Heart left ventricle (tissue), 16 donors: ENCODE results near the gene BCAR3. TPM values are rescaled to one million over a fixed set of nuclear protein-coding genes. Genes with fewer than 3 reads are reported as not detected.
A peak's percentile ranks its signal among the peaks of the same experiment; 100 is the strongest.

Experiments
- ATAC-seq, 4 donors: fragments of 200-7000 bp; cut with Tn5 transposase; one replicate each; pipeline ENCODE4 v1.9.1; 2020 to 2022; ENCODE audit warnings: moderate library complexity in 4 of 4, mild to moderate bottlenecking in 3 of 4, moderate number of reproducible peaks in 1 of 4
- DNase-seq, 5 donors: peaks; one replicate each; pipeline ENCODE4 v3.0.0-alpha.2; 2020
- H3K27ac ChIP-seq, 12 donors: fragments of 200-600 bp; sonication (generic) in 4 of 12; one replicate each; pipeline versions ENCODE4 v1.5.0 to v1.8.0; 2016 to 2022; ENCODE audit warnings: mild to moderate bottlenecking in 2 of 12
- H3K27me3 ChIP-seq, 9 donors: fragments of 200-600 bp; sonication (generic) in 2 of 9; one replicate each; pipeline versions ENCODE4 v1.5.1 to v1.8.0; 2016 to 2022; ENCODE audit warnings: mild to moderate bottlenecking in 3 of 9
- H3K36me3 ChIP-seq, 9 donors: fragments of 200-600 bp; sonication (generic) in 2 of 9; one replicate each; pipeline versions ENCODE4 v1.5.0 to v1.8.0; 2018 to 2022; ENCODE audit warnings: mild to moderate bottlenecking in 2 of 9
- H3K4me1 ChIP-seq, 12 donors: fragments of 200-600 bp; sonication (generic) in 4 of 12; one replicate each; pipeline versions ENCODE4 v1.5.0 to v1.8.0; 2016 to 2022; ENCODE audit warnings: mild to moderate bottlenecking in 3 of 12
- H3K4me3 ChIP-seq, 12 donors: fragments of 200-600 bp; sonication (generic) in 4 of 12; one replicate each; pipeline versions ENCODE4 v1.5.0 to v1.8.0; 2017 to 2022; ENCODE audit warnings: mild to moderate bottlenecking in 9 of 12, moderate library complexity in 4 of 12
- H3K9me3 ChIP-seq, 12 donors: fragments of 200-600 bp; sonication (generic) in 4 of 12; one replicate each; pipeline versions ENCODE4 v1.5.0 to v1.8.0; 2016 to 2022; ENCODE audit warnings: mild to moderate bottlenecking in 1 of 12
- POLR2A ChIP-seq, 2 donors: fragments of 450-650 bp; IDR thresholded peaks; one replicate each; pipeline ENCODE4 v1.6.1; 2017; ENCODE audit warnings: antibody characterized with exemption in 2 of 2, mild to moderate bottlenecking in 2 of 2, moderate library complexity in 2 of 2
- WGBS, 4 donors: extraction: QIAGEN DNeasy Blood & Tissue Kit in 2 of 4; methylation state at CpG; one replicate each; pipeline versions ENCODE4 v1.1.5 to v1.1.7; 2013 to 2018; 5-methylcytosine and 5-hydroxymethylcytosine counted together
- intact Hi-C, 10 donors: fragments of 100-400 bp; cut with DNase I; formaldehyde crosslinking; loops; one replicate each; pipeline versions ENCODE4 v1.11.1 to v1.14.2; 2022
- polyA plus RNA-seq, 2 donors: library from polyadenylated mRNA; stranded (reverse); fragments of 200-250 nt; gene quantifications; one replicate each; pipeline ENCODE4 v1.2.3, GENCODE V29; 2013
- total RNA-seq, 9 donors: library from RNA; depleted of rRNA in 2 of 9; stranded (reverse); fragments of >200 nt in 2 of 9; fragmentation: NEBNext Ultra II Directional in 3 of 9; extraction: Animal tissue kit (Norgen Biotek cat#: 25700) in 3 of 9; gene quantifications; one replicate each; pipeline versions ENCODE4 v1.1.0 to v1.2.4, GENCODE V29; 2016 to 2023
- TF ChIP-seq, protein P1 (sequence below), 12 donors: fragments of 200-600 bp; sonication (generic) in 4 of 12; IDR thresholded peaks; one replicate each; pipeline versions ENCODE4 v1.5.0 to v1.8.0; 2018 to 2022; ENCODE audit warnings: antibody characterized with exemption in 12 of 12, mild to moderate bottlenecking in 5 of 12
- donor health status: ischemic (EF 13 %, LVEDD 7.1; RV severe dilation, severe dysfunction).
- donor health status: healthy with polysubstance abuse.
- donor health status: DM: no; HTN: yes; CAD: no.
- donor health status: DM: no; HTN: no; CAD: no.
- donor health status: ischemic (EF 25% LVEDD 6.9; RV normal size, moderate dysfunction).
- donor health status: ischemic (EF 25% LVEDD 5.7; RV mildly dilated, moderate dysfunction).
- donor health status: healthy.
- donor health status: DM: yes; HTN: yes; CAD: no.
- donor health status: ischemic (EF 35%, LVEDD 5.7; RV mildly dilated, moderate dysfunction).
- donor health status: nonischemic (EF 11% LVEDD 7.7; RV severe dilation, severe dysfunction).
- donor health status: DM: yes; HTN: yes; CAD: no.
- donor health status: PGD.
- donor health status: ischemic (EF 29% LVEDD 5.4; RV normal size, mild dysfunction).
- donor health status: nonischemic (EF 23%, LVEDD 6.1; RV moderate dilation, normal function).

Gene BCAR3
- total and polyA plus RNA-seq, 11 donors = 6.4 to 25.0 (median 12.9) TPM

DNA sequence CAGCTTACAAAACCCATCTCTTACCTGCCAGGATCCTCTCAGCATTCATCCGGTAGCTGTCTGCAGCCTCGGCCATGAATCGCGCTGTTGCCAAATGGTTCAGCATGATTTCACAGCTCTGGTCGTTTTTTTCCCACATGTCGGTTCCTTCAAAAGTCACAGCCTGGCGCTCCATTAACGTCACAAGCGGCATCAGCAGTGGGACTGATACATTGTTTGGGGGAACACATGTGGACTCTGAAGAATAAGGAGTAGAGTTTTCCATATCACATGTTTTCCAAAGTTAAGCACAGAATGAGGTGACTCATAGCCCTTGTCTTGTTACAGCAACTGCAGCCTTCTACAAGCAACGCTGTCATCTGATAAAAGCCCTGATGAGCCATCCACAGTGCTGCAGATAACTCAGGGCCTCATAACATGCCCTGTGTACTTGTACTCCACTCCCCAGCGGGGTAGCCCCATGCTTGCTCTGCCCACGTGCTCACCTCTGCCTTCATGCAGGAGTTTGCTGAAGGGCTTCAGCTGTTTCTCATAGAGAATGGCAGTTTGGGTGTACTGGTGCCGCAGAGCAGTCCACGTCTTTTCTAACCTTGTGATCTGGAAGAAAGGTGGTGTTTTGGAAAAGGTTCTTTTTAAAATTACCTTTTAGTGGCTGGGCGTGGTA, 114.2 kb downstream of the BCAR3 start:
- H3K9me3 ChIP-seq = no peaks in the 10 kb centered on the region
- WGBS, 4 donors = 77 to 83% (median 78%) methylated on average over 14 to 15 of the region's 15 CpGs
- DNase-seq = peak in 1 of 5 donors; percentile 74
- peaks cover 0 to 99% (median 45%) of the 10 kb centered on the region in 9 donors for H3K36me3 ChIP-seq
- H3K4me1 ChIP-seq = peaks cover 8 to 28% (median 16%) of the 10 kb centered on the region in 12 donors
- H3K4me3 ChIP-seq = no peak overlapping the region
- intact Hi-C loops = loop anchor here in 4 of 10 donors (5.0 to 10.0 kb wide), 3 partner anchors 50 to 123 kb away; partner anchors contain the start of gene FNBP1L (in 4 of the 4)
- peak overlapping the region in 10 of 12 donors; percentile 24 to 76 (median 56) for H3K27ac ChIP-seq
- H3K27me3 ChIP-seq = no peaks in the 10 kb centered on the region
- ATAC-seq = peak; percentile 62 to 85 (median 76)
- TF ChIP-seq POLR2A (IDR thresholded peaks at IDR 0.05) = no peak
- TF ChIP-seq, protein P1, sequence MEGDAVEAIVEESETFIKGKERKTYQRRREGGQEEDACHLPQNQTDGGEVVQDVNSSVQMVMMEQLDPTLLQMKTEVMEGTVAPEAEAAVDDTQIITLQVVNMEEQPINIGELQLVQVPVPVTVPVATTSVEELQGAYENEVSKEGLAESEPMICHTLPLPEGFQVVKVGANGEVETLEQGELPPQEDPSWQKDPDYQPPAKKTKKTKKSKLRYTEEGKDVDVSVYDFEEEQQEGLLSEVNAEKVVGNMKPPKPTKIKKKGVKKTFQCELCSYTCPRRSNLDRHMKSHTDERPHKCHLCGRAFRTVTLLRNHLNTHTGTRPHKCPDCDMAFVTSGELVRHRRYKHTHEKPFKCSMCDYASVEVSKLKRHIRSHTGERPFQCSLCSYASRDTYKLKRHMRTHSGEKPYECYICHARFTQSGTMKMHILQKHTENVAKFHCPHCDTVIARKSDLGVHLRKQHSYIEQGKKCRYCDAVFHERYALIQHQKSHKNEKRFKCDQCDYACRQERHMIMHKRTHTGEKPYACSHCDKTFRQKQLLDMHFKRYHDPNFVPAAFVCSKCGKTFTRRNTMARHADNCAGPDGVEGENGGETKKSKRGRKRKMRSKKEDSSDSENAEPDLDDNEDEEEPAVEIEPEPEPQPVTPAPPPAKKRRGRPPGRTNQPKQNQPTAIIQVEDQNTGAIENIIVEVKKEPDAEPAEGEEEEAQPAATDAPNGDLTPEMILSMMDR (IDR thresholded peaks at IDR 0.05) = no peak

DNA sequence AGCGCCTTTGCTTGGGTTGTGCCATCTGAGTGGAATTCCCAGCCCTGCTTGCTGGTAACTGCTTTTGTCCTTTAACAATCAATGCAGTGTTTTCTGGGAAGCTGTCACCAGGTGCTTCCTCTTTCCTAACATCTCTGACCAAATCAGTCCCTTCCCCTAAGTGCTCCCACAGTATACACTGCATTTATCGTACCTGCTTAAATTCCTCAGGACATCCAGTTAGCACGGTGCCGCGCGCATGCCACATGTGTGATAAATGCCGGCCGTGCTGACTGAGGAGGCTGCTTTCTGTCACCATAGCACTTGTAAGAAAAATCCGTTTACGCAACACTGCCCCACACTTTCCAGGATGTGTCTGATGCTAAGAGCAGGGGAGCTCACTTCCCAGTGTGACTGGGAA, 115.4 kb downstream of the BCAR3 start:
- Histone ChIP-seq H3K4me3 (no peak overlapping the region), H3K27ac (peak overlapping the region in 11 of 12 donors; percentile 31 to 76 (median 55)), H3K27me3 (no peaks in the 10 kb centered on the region), H3K4me1 (peaks cover 8 to 28% (median 16%) of the 10 kb centered on the region in 12 donors), H3K9me3 (no peaks in the 10 kb centered on the region), H3K36me3 (peaks cover 0 to 99% (median 49%) of the 10 kb centered on the region in 9 donors)
- DNase-seq = peak in 2 of 5 donors; percentile 78 to 85
- intact Hi-C loops = loop anchor here in 5 of 10 donors (1.0 to 10.0 kb wide), 4 partner anchors 19 to 121 kb away; partner anchors contain the start of gene FNBP1L (in 4 of the 5)
- WGBS, 4 donors = 29 to 41% (median 32%) methylated on average over 10 of the region's 10 CpGs
- TF ChIP-seq, protein P1 (IDR thresholded peaks at IDR 0.05) = no peak
- no peak for TF ChIP-seq POLR2A (IDR thresholded peaks at IDR 0.05)
- ATAC-seq = peak; percentile 77 to 84 (median 82)

DNA sequence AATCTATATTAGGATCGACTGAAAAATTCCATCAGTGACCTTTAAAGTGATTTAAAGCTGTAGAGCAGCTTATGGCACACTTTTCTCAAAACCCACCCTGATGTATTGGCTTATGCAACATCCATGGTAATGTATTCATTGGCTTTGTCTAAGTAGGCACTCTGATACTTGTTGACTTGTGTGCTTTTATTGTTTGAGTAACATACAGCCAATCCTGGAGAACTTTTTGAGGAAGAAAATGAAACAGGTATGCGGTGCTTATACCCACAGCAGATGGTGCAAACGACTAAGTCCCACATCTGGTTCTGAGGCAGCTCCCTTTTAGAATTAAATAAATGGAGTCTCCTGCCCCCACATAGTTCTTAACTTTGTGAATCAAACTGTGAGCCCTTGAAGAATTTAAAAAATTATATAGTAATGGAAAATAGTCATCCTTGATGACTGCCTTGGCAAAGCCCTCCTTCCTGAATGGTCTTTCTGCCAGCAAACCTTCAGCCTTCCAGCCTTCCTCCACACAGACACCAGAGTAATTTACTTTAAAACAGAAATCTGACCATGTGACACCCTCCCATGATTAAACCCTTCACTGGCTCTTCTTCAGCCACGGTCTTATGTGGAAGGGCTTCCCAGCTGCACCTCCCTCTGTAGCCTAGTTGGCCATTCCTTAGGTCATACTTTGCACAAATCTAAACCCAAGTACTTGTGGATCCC, 116.0 kb downstream of the BCAR3 start:
- ATAC-seq = peak in 2 of 4 donors; percentile 17 to 26
- no peaks in the 10 kb centered on the region for H3K27me3 ChIP-seq
- intact Hi-C loops = loop anchor here in 5 of 10 donors (1.0 to 10.0 kb wide), 4 partner anchors 20 to 121 kb away; partner anchors contain the start of gene FNBP1L (in 4 of the 5)
- H3K4me3 ChIP-seq = no peak overlapping the region
- H3K36me3 ChIP-seq = peaks cover 0 to 99% (median 51%) of the 10 kb centered on the region in 9 donors
- WGBS, 4 donors = 61 to 69% (median 63%) methylated on average over 4 of the region's 4 CpGs
- H3K9me3 ChIP-seq = no peaks in the 10 kb centered on the region
- TF ChIP-seq, protein P1 (IDR thresholded peaks at IDR 0.05) = no peak
- no peak for TF ChIP-seq POLR2A (IDR thresholded peaks at IDR 0.05)
- peaks cover 8 to 28% (median 16%) of the 10 kb centered on the region in 12 donors for H3K4me1 ChIP-seq
- DNase-seq = no peak
- H3K27ac ChIP-seq = peak overlapping the region in 11 of 12 donors; percentile 31 to 76 (median 55)

DNA sequence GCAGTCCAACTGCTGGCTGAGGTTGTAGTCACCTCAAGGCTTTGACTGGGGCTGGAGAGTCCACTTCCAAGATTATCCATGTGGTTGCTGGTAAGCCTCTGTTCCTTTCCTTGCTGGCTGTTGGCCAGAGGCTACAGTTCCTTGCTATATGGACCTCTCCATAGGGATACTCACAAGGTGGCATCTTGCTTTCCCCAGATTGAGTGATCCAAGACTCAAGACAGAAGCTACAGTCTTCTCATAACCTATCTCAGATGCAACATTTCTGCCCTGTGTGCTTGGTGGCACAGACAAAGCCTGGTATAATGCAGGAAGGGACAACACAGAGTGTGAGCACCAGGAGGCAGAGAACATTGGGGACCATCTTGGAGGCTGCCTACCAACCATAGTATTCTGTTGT, 121.9 kb downstream of the BCAR3 start:
- Histone ChIP-seq H3K9me3 (peaks cover 0 to 9% (median 0%) of the 10 kb centered on the region in 12 donors), H3K36me3 (peaks cover 0 to 54% (median 24%) of the 10 kb centered on the region in 9 donors), H3K4me3 (no peak overlapping the region), H3K27me3 (no peaks in the 10 kb centered on the region), H3K27ac (no peak overlapping the region), H3K4me1 (peaks cover 0 to 16% (median 12%) of the 10 kb centered on the region in 12 donors)
- ATAC-seq = no peak
- intact Hi-C loops = loop anchor here in 8 of 10 donors (5.0 to 10.0 kb wide), 5 partner anchors 58 to 285 kb away; partner anchors contain the start of genes FNBP1L (in 5 of the 8) and DR1 (in 1 of the 8)
- DNase-seq = no peak
- no peak for TF ChIP-seq POLR2A (IDR thresholded peaks at IDR 0.05)
- TF ChIP-seq, protein P1 (IDR thresholded peaks at IDR 0.05) = no peak
